Stimulated activated naive CD8-positive, alpha-beta T cell treated with anti-CD3 and anti-CD28 coated beads, Interleukin-15, amount 100 ng/mL, for 72 hours (primary cell): Measurements from ENCODE around the gene CSF2.
"Not testable (repeated sequence)": the region's sequence is repeated elsewhere in the genome, so short reads cannot be mapped to it uniquely, and the experiment has no call there.

ENCODE experiments used
- ATAC-seq: fragments of 150-1000 bp; cut with Tn5 transposase; 2 replicates; pipeline ENCODE4 v1.10.0; 2021; ENCODE audit warnings: mild to moderate bottlenecking, moderate library complexity
- DNase-seq, 2 donors: peaks; one replicate each; pipeline ENCODE4 v3.0.0; 2021 to 2022
- H3K27ac Mint-ChIP-seq, 2 donors: one replicate each; pipeline ENCODE4 v1.8.0; 2022; ENCODE audit warnings: mild to moderate bottlenecking in 2 of 2, mixed read lengths in 2 of 2, moderate library complexity in 2 of 2
- H3K27me3 Mint-ChIP-seq: one replicate; pipeline ENCODE4 v1.8.0; 2022; ENCODE audit warnings: mixed read lengths
- H3K4me1 Mint-ChIP-seq: one replicate; pipeline ENCODE4 v1.8.0; 2022; ENCODE audit warnings: mild to moderate bottlenecking, mixed read lengths
- H3K4me3 Mint-ChIP-seq, 2 donors: one replicate each; pipeline ENCODE4 v1.8.0; 2022; ENCODE audit warnings: mild to moderate bottlenecking in 2 of 2, mixed read lengths in 2 of 2, moderate library complexity in 1 of 2
- H3K9me3 Mint-ChIP-seq, 2 donors: one replicate each; pipeline ENCODE4 v1.8.0; 2022; ENCODE audit warnings: mixed read lengths in 2 of 2

Gene CSF2

GRCh38 chr5:132116072-132116471 is 42.5 kb downstream of the CSF2 start:
- no peak overlapping the region for H3K27ac Mint-ChIP-seq
- ATAC-seq (no peak), DNase-seq (no peak)
- no peaks in the 10 kb centered on the region for H3K9me3 Mint-ChIP-seq
- H3K4me1 Mint-ChIP-seq, result peaks cover 55% of the 10 kb centered on the region
- no peak overlapping the region for H3K4me3 Mint-ChIP-seq
- H3K27me3 Mint-ChIP-seq, result no peaks in the 10 kb centered on the region

GRCh38 chr5:132116909-132117489 is 43.4 kb downstream of the CSF2 start:
- not testable (repeated sequence) for ATAC-seq, DNase-seq, H3K9me3 Mint-ChIP-seq, H3K27me3 Mint-ChIP-seq, H3K4me3 Mint-ChIP-seq, H3K27ac Mint-ChIP-seq
- peaks cover 46% of the 10 kb centered on the region for H3K4me1 Mint-ChIP-seq

- peaks cover 11% of the 10 kb centered on the region for H3K27me3 Mint-ChIP-seq
- H3K4me1 Mint-ChIP-seq, result peaks cover 12% of the 10 kb centered on the region
- not testable (repeated sequence) for ATAC-seq, DNase-seq, H3K4me3 Mint-ChIP-seq, H3K27ac Mint-ChIP-seq
- H3K9me3 Mint-ChIP-seq, result peaks cover 3 to 22% of the 10 kb centered on the region in 2 donors
Measured at GRCh38 chr5:132120717-132121116, 47.1 kb downstream of the CSF2 start.

- not testable (repeated sequence) for DNase-seq, H3K27ac Mint-ChIP-seq, H3K4me3 Mint-ChIP-seq, H3K4me1 Mint-ChIP-seq, ATAC-seq
- peaks cover 33% of the 10 kb centered on the region for H3K27me3 Mint-ChIP-seq
- peaks cover 17 to 33% of the 10 kb centered on the region in 2 donors for H3K9me3 Mint-ChIP-seq
Measured at GRCh38 chr5:132122971-132123370, 49.4 kb downstream of the CSF2 start.

GRCh38 chr5:132123578-132123977 is 50.0 kb downstream of the CSF2 start:
- H3K4me1 Mint-ChIP-seq, H3K27ac Mint-ChIP-seq, DNase-seq, H3K4me3 Mint-ChIP-seq, ATAC-seq: not testable (repeated sequence)
- H3K27me3 Mint-ChIP-seq, result peaks cover 39% of the 10 kb centered on the region
- peaks cover 23 to 39% of the 10 kb centered on the region in 2 donors for H3K9me3 Mint-ChIP-seq
